GM23248 (cell line): ENCODE data around the gene DCDC2B. TPM values are rescaled to one million over a fixed set of nuclear protein-coding genes. Genes with fewer than 3 reads are reported as not detected.
"Not testable (repeated sequence)": the region's sequence is repeated elsewhere in the genome, so short reads cannot be mapped to it uniquely, and the experiment has no call there.

ENCODE experiments used
- DNase-seq: peaks from one replicate; pipeline ENCODE4 v3.0.0-alpha.2; 2015
- H2AFZ ChIP-seq: fragments of 200-600 bp; sonication (generic); 2 replicates; pipeline ENCODE4 v1.6.1; 2016; ENCODE audit warnings: antibody characterized with exemption
- H3F3A ChIP-seq: fragments of 200-600 bp; sonication (generic); 2 replicates; pipeline ENCODE4 v1.6.1; 2016; ENCODE audit warnings: mild to moderate bottlenecking, antibody characterized with exemption, mixed run types; ENCODE audit not compliant: insufficient read depth
- H3K27ac ChIP-seq: fragments of 200-600 bp; sonication (generic); 2 replicates; pipeline ENCODE4 v1.5.1; 2016; ENCODE audit warnings: mild to moderate bottlenecking
- H3K27me3 ChIP-seq: fragments of 200-600 bp; sonication (generic); replicated peaks from 2 replicates; pipeline ENCODE4 v1.6.1; 2016; ENCODE audit warnings: mild to moderate bottlenecking; ENCODE audit not compliant: insufficient read depth
- H3K36me3 ChIP-seq: fragments of 200-600 bp; sonication (generic); 2 replicates; pipeline ENCODE4 v1.6.1; 2016; ENCODE audit warnings: low read depth, mild to moderate bottlenecking
- H3K4me1 ChIP-seq: fragments of 200-600 bp; sonication (generic); 2 replicates; pipeline ENCODE4 v1.6.1; 2016; ENCODE audit warnings: mild to moderate bottlenecking; ENCODE audit not compliant: insufficient read depth
- H3K4me2 ChIP-seq: fragments of 200-600 bp; sonication (generic); one replicate; pipeline ENCODE4 v1.6.1; 2016; ENCODE audit warnings: mild to moderate bottlenecking; ENCODE audit not compliant: unreplicated experiment
- H3K4me3 ChIP-seq: fragments of 200-600 bp; sonication (generic); 2 replicates; pipeline ENCODE4 v1.5.1; 2016; ENCODE audit warnings: mild to moderate bottlenecking
- H3K79me2 ChIP-seq: fragments of 200-600 bp; sonication (generic); 2 replicates; pipeline ENCODE4 v1.6.1; 2016; ENCODE audit warnings: mild to moderate bottlenecking; ENCODE audit not compliant: insufficient read depth
- H3K9ac ChIP-seq: fragments of 200-600 bp; sonication (generic); 2 replicates; pipeline ENCODE4 v1.6.1; 2016; ENCODE audit warnings: mild to moderate bottlenecking
- H3K9me2 ChIP-seq: fragments of 200-600 bp; sonication (generic); 2 replicates; pipeline ENCODE4 v1.6.1; 2016; ENCODE audit warnings: mixed run types, mild to moderate bottlenecking, moderate library complexity; ENCODE audit not compliant: insufficient read depth
- H3K9me3 ChIP-seq: fragments of 200-600 bp; sonication (generic); one replicate; pipeline ENCODE4 v1.6.1; 2017; ENCODE audit warnings: low read depth
- H4K20me1 ChIP-seq: fragments of 200-600 bp; sonication (generic); 2 replicates; pipeline ENCODE4 v1.6.0; 2016; ENCODE audit not compliant: insufficient read depth
- EZH2 ChIP-seq: fragments of 200-600 bp; sonication (generic); IDR thresholded peaks from 2 replicates; pipeline ENCODE4 v1.6.1; 2018; ENCODE audit warnings: antibody characterized with exemption, mild to moderate bottlenecking; ENCODE audit not compliant: insufficient read depth, poor library complexity, severe bottlenecking
- EZH2phosphoT487 ChIP-seq: fragments of 200-600 bp; sonication (generic); IDR thresholded peaks from 2 replicates; pipeline ENCODE4 v1.6.1; 2018; ENCODE audit warnings: antibody characterized with exemption, moderate library complexity, mild to moderate bottlenecking, low read depth; ENCODE audit not compliant: insufficient read depth
- WGBS, 2 experiments: methylation state at CpG; one replicate each; pipeline ENCODE4 v1.1.6; 2015 to 2017; ENCODE audit warnings: low lambda C conversion rate in 2 of 2, low coverage in 1 of 2; ENCODE audit errors: missing lambda C conversion rate in 2 of 2; 5-methylcytosine and 5-hydroxymethylcytosine counted together
- in situ Hi-C: fragments of 300-500 bp; cut with MboI; formaldehyde crosslinking; loops from 2 replicates; pipeline ENCODE4 v1.15.0; 2020
- polyA plus RNA-seq: library from polyadenylated mRNA; unstranded; fragments of >200 nt; fragmentation: Nextera tagmentation; extraction: Ambion mirVana; gene quantifications from 2 replicates; pipeline ENCODE4 v1.2.1, GENCODE V29; 2016
- total RNA-seq: library from RNA; depleted of rRNA; stranded (reverse); fragments of >200 nt; shearing (Covaris generic); gene quantifications from 2 replicates; pipeline ENCODE4 v1.2.3, GENCODE V29; 2014; rRNA removed

The DCDC2B gene
- not detected in 2 replicates for total RNA-seq
- polyA plus RNA-seq, result 0.21 and 0.25 TPM in 2 replicates

- Histone ChIP-seq H3K79me2 (no peaks in the 10 kb centered on the region), H3K4me1 (no peaks in the 10 kb centered on the region), H3K9me2 (no peaks in the 10 kb centered on the region), H3K27me3 (no peaks in the 10 kb centered on the region), H3K4me3 (no peak within 1 kb of the TSS), H3K27ac (no peak within 1 kb of the TSS), H4K20me1 (no peaks in the 10 kb centered on the region), H3K9me3 (no peaks in the 10 kb centered on the region), H3F3A (0 out of 2 replicates have a peak, but pooled peaks cover 5% of the 10 kb centered on the region), H3K36me3 (no peaks in the 10 kb centered on the region), H3K4me2 (no peak within 1 kb of the TSS), H3K9ac (no peak within 1 kb of the TSS), H2AFZ (no peak within 1 kb of the TSS)
- in situ Hi-C loops, result no loop called here
- TF ChIP-seq EZH2phosphoT487 (no peak), EZH2 (no peak)
- 69 to 74% methylated on average over 5 of the region's 5 CpGs for WGBS, 2 experiments
- peak; percentile 29 for DNase-seq
Observed at GRCh38 chr1:32208891-32209328, at the start of gene DCDC2B. TSS of gene DCDC2B (plus strand) at chr1:32209089. CDS start at chr1:32209094, 5 bp downstream.

- H3K9me2 ChIP-seq, result no peaks in the 10 kb centered on the region
- H3K36me3 ChIP-seq, result peaks cover 51% of the 10 kb centered on the region
- H3K27me3 ChIP-seq, result no peaks in the 10 kb centered on the region
- TF ChIP-seq EZH2 (no peak), EZH2phosphoT487 (no peak)
- no peak overlapping the region for H2AFZ ChIP-seq
- H3K9ac ChIP-seq, result no peak overlapping the region
- no peaks in the 10 kb centered on the region for H3K4me1 ChIP-seq
- no peak overlapping the region for H3K27ac ChIP-seq
- H3K9me3 ChIP-seq, result no peaks in the 10 kb centered on the region
- H4K20me1 ChIP-seq, result no peaks in the 10 kb centered on the region
- no peak for DNase-seq
- 59 to 61% methylated on average over 3 of the region's 3 CpGs for WGBS, 2 experiments
- H3K79me2 ChIP-seq, result peaks cover 39% of the 10 kb centered on the region
- no peak overlapping the region for H3K4me2 ChIP-seq
- in situ Hi-C loops, result no loop called here
- H3F3A ChIP-seq, result no peaks in the 10 kb centered on the region
- no peak overlapping the region for H3K4me3 ChIP-seq
Observed at GRCh38 chr1:32159189-32159588, 49.7 kb upstream of the DCDC2B start.

GRCh38 chr1:32163405-32163804 lies 45.5 kb upstream of the DCDC2B start:
- 86 to 91% methylated on average over 2 of the region's 2 CpGs for WGBS, 2 experiments
- Histone ChIP-seq H2AFZ (no peak overlapping the region), H3K9me2 (no peaks in the 10 kb centered on the region), H3K4me2 (no peak overlapping the region), H3K4me1 (no peaks in the 10 kb centered on the region), H3K9ac (no peak overlapping the region), H3K4me3 (no peak overlapping the region), H3K79me2 (no peaks in the 10 kb centered on the region), H3K27ac (no peak overlapping the region), H3K9me3 (no peaks in the 10 kb centered on the region), H3K36me3 (peaks cover 54% of the 10 kb centered on the region), H4K20me1 (no peaks in the 10 kb centered on the region), H3K27me3 (no peaks in the 10 kb centered on the region), H3F3A (no peaks in the 10 kb centered on the region)
- in situ Hi-C loops, result no loop called here
- TF ChIP-seq EZH2 (no peak), EZH2phosphoT487 (no peak)
- DNase-seq, result no peak

GRCh38 chr1:32165633-32166032 lies 43.3 kb upstream of the DCDC2B start:
- H3K9me2 ChIP-seq, H3K27ac ChIP-seq, H3K4me3 ChIP-seq, H2AFZ ChIP-seq, H3K4me1 ChIP-seq, H3K27me3 ChIP-seq, H3K79me2 ChIP-seq, in situ Hi-C loops, H3K9ac ChIP-seq, H3K9me3 ChIP-seq, DNase-seq, H3K4me2 ChIP-seq, H4K20me1 ChIP-seq, H3F3A ChIP-seq: not testable (repeated sequence)
- WGBS, 2 experiments, result 96 to 97% methylated on average over 10 of the region's 10 CpGs
- H3K36me3 ChIP-seq, result peaks cover 47% of the 10 kb centered on the region

- 90 to 100% methylated on average over 4 of the region's 4 CpGs for WGBS, 2 experiments
- Histone ChIP-seq H3K4me2 (no peak overlapping the region), H3K4me1 (peaks cover 7% of the 10 kb centered on the region; the same call in 1 of the 2 replicates), H4K20me1 (no peaks in the 10 kb centered on the region), H3K79me2 (no peaks in the 10 kb centered on the region), H3K9me2 (no peaks in the 10 kb centered on the region), H3K9ac (no peak overlapping the region), H3K9me3 (no peaks in the 10 kb centered on the region), H3K27me3 (no peaks in the 10 kb centered on the region), H3F3A (no peaks in the 10 kb centered on the region), H3K36me3 (peaks cover 57% of the 10 kb centered on the region), H3K27ac (no peak overlapping the region), H2AFZ (no peak overlapping the region), H3K4me3 (no peak overlapping the region)
- no peak for TF ChIP-seq EZH2phosphoT487
- DNase-seq, result no peak
- in situ Hi-C loops, result no loop called here
Observed at GRCh38 chr1:32170991-32171390, 37.9 kb upstream of the DCDC2B start.
